ENCODE measurements around the gene FAM177A1.

GRCh38 chr14:35107866-35108265 is 61.8 kb downstream of the FAM177A1 start:
- TF ChIP-seq CTCF (IDR thresholded peaks at IDR 0.05 in 2 of 3, conservative IDR thresholded peaks at IDR 0.05 in 1 of 3; ENCODE audit: borderline replicate concordance in 1 of 3, insufficient read depth in 1 of 3, low read depth in 2 of 3, low read length in 2 of 3): no peak
- no peak for TF ChIP-seq POLR2A (IDR thresholded peaks at IDR 0.05; ENCODE audit: borderline replicate concordance, extremely low read depth, insufficient read depth, insufficient read length)
- TF ChIP-seq ZBTB33 (IDR thresholded peaks at IDR 0.05; ENCODE audit: extremely low read depth, insufficient replicate concordance, low read length): no peak
- TF ChIP-seq EZH2 (IDR thresholded peaks at IDR 0.05): no peak
